ENCODE measurements around the gene GJA10.
A peak's percentile ranks its signal among the peaks of the same experiment; 100 is the strongest.
"Not testable (repeated sequence)": the region's sequence is repeated elsewhere in the genome, so short reads cannot be mapped to it uniquely, and the experiment has no call there.

The GJA10 gene

GRCh38 chr6:89887452-89888137 is 6.7 kb upstream of the GJA10 start:
- Histone ChIP-seq H3K4me3 (ENCODE audit: low read depth, low read length) (no peak overlapping the region), H3K27me3 (ENCODE audit: control insufficient read depth, insufficient read depth, low read length) (0 out of 2 replicates have a peak, but pooled peaks cover 3% of the 10 kb centered on the region), H3K27ac (ENCODE audit: low read depth, low read length) (no peak overlapping the region), H3K9ac (ENCODE audit: low read length) (no peak overlapping the region), H3K4me1 (ENCODE audit: control insufficient read depth, insufficient read depth, low read length) (peaks cover 11% of the 10 kb centered on the region), H3K9me3 (ENCODE audit: control insufficient read depth, insufficient read depth, low read depth, low read length) (no peaks in the 10 kb centered on the region), H3K36me3 (ENCODE audit: control insufficient read depth, insufficient read depth, low read length) (no peaks in the 10 kb centered on the region)

DNA sequence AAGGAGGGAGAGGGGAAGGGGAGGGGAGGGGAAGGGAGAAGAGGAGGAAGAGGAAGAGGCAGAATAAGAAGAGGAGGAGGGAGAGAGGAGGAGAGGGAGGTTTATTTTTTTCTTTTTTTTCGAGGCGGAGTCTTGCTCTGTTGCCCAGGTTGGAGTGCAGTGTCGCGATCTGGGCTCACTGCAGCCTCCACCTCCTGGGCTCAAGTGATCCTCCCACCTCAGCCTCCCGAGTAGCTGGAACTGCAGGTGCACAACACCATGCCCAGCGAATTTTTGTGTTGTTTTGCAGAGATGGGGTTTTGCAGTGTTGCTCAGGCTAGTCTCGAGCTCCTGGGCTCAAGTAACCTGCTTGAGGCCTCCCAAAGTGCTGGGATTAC is 6.1 kb upstream of the GJA10 start:
- Histone ChIP-seq H3K36me3 (ENCODE audit: control insufficient read depth, insufficient read depth, low read length) (no peaks in the 10 kb centered on the region), H3K4me1 (ENCODE audit: control insufficient read depth, insufficient read depth, low read length) (peaks cover 11% of the 10 kb centered on the region), H3K9ac (ENCODE audit: low read length) (no peak overlapping the region), H3K4me3 (ENCODE audit: low read depth, low read length) (no peak overlapping the region), H3K9me3 (ENCODE audit: control insufficient read depth, insufficient read depth, low read depth, low read length) (no peaks in the 10 kb centered on the region), H3K27ac (ENCODE audit: low read depth, low read length) (no peak overlapping the region), H3K27me3 (ENCODE audit: control insufficient read depth, insufficient read depth, low read length) (0 out of 2 replicates have a peak, but pooled peaks cover 3% of the 10 kb centered on the region)

- H3K9ac ChIP-seq (ENCODE audit: low read length): no peak overlapping the region
- H3K9me3 ChIP-seq (ENCODE audit: control insufficient read depth, insufficient read depth, low read depth, low read length): no peaks in the 10 kb centered on the region
- H3K27me3 ChIP-seq (ENCODE audit: control insufficient read depth, insufficient read depth, low read length): 0 out of 2 replicates have a peak, but pooled peaks cover 7% of the 10 kb centered on the region
- peaks cover 11% of the 10 kb centered on the region for H3K4me1 ChIP-seq (ENCODE audit: control insufficient read depth, insufficient read depth, low read length)
- H3K27ac ChIP-seq (ENCODE audit: low read depth, low read length): no peak overlapping the region
- no peak overlapping the region for H3K4me3 ChIP-seq (ENCODE audit: low read depth, low read length)
- no peaks in the 10 kb centered on the region for H3K36me3 ChIP-seq (ENCODE audit: control insufficient read depth, insufficient read depth, low read length)
Observed at GRCh38 chr6:89888871-89889270, 5.4 kb upstream of the GJA10 start.

- peak overlapping the region; percentile 45 for H3K4me3 ChIP-seq (ENCODE audit: low read depth, low read length)
- H3K27ac ChIP-seq (ENCODE audit: low read depth, low read length); H3K9me3 ChIP-seq (ENCODE audit: control insufficient read depth, insufficient read depth, low read depth, low read length); H3K9ac ChIP-seq (ENCODE audit: low read length); H3K36me3 ChIP-seq (ENCODE audit: control insufficient read depth, insufficient read depth, low read length): not testable (repeated sequence)
- peaks cover 11% of the 10 kb centered on the region for H3K4me1 ChIP-seq (ENCODE audit: control insufficient read depth, insufficient read depth, low read length)
- peaks cover 11% of the 10 kb centered on the region; the same call in 1 of the 2 replicates for H3K27me3 ChIP-seq (ENCODE audit: control insufficient read depth, insufficient read depth, low read length)
Observed at GRCh38 chr6:89890845-89891528, 3.3 kb upstream of the GJA10 start.

GRCh38 chr6:89892577-89892976 is 1.7 kb upstream of the GJA10 start:
- not testable (repeated sequence) for H3K4me3 ChIP-seq (ENCODE audit: low read depth, low read length); H3K27ac ChIP-seq (ENCODE audit: low read depth, low read length); H3K36me3 ChIP-seq (ENCODE audit: control insufficient read depth, insufficient read depth, low read length); H3K9ac ChIP-seq (ENCODE audit: low read length); H3K9me3 ChIP-seq (ENCODE audit: control insufficient read depth, insufficient read depth, low read depth, low read length)
- Histone ChIP-seq H3K4me1 (ENCODE audit: control insufficient read depth, insufficient read depth, low read length) (peaks cover 16% of the 10 kb centered on the region), H3K27me3 (ENCODE audit: control insufficient read depth, insufficient read depth, low read length) (peaks cover 11% of the 10 kb centered on the region; the same call in 1 of the 2 replicates)

DNA sequence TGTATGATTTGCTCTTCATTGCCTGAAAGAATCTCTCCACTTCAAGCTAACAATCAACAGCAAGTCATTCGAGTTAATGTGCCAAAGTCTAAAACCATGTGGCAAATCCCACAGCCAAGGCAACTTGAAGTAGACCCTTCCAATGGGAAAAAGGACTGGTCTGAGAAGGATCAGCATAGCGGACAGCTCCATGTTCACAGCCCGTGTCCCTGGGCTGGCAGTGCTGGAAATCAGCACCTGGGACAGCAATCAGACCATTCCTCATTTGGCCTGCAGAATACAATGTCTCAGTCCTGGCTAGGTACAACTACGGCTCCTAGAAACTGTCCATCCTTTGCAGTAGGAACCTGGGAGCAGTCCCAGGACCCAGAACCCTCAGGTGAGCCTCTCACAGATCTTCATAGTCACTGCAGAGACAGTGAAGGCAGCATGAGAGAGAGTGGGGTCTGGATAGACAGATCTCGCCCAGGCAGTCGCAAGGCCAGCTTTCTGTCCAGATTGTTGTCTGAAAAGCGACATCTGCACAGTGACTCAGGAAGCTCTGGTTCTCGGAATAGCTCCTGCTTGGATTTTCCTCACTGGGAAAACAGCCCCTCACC is 1.1 kb downstream of the GJA10 start:
- H3K27ac ChIP-seq (ENCODE audit: low read depth, low read length): no peak overlapping the region
- peaks cover 11% of the 10 kb centered on the region; the same call in 1 of the 2 replicates for H3K27me3 ChIP-seq (ENCODE audit: control insufficient read depth, insufficient read depth, low read length)
- H3K9ac ChIP-seq (ENCODE audit: low read length): no peak overlapping the region
- peaks cover 14% of the 10 kb centered on the region for H3K4me1 ChIP-seq (ENCODE audit: control insufficient read depth, insufficient read depth, low read length)
- H3K36me3 ChIP-seq (ENCODE audit: control insufficient read depth, insufficient read depth, low read length): no peaks in the 10 kb centered on the region
- no peak overlapping the region for H3K4me3 ChIP-seq (ENCODE audit: low read depth, low read length)
- H3K9me3 ChIP-seq (ENCODE audit: control insufficient read depth, insufficient read depth, low read depth, low read length): no peaks in the 10 kb centered on the region

DNA sequence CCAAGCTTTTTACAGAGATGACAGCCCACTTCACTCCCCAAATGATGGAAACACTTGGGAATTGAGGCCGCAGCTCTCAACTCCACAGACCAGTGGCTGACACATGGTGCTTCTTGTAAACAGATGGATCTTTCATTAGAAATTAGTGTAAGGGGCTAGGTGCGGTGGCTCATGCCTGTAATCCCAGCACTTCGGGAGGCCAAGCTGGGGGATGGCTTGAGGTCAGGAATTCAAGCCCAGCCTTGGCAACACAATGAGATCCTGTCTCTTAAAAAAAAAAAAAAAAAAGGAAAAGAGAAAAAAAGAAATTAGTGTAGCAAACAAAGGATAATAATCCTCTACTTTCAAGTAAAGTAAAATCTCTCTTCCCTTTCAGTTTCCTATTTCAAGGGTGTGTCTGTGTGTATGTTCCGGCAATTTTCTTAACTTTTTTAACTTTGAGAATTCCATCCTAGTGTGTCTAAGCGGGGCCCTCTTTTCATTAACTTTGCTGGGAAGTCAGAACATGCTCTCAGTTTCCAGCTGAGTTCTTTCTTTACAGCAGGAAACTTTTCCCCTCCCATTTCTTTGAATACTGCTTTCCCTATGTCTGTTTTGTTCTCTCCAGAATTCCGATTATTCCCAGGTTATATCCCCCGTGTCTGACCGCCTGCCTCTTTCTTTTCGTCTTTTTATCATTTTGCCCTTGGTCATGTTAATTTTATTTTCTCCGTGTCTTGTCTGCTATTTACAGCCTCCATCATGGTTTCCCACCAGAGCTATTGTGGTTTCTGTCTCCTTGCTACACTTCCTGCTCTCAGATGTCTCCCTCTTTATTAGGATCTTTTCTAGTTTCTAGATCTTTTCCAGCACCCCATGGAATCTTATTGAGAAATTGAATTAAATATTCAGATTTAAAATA is 16.0 kb downstream of the GJA10 start:
- not testable (repeated sequence) for H3K4me3 ChIP-seq (ENCODE audit: low read depth, low read length); H3K27me3 ChIP-seq (ENCODE audit: control insufficient read depth, insufficient read depth, low read length); H3K27ac ChIP-seq (ENCODE audit: low read depth, low read length); H3K36me3 ChIP-seq (ENCODE audit: control insufficient read depth, insufficient read depth, low read length); H3K9ac ChIP-seq (ENCODE audit: low read length); H3K9me3 ChIP-seq (ENCODE audit: control insufficient read depth, insufficient read depth, low read depth, low read length); H3K4me1 ChIP-seq (ENCODE audit: control insufficient read depth, insufficient read depth, low read length)

DNA sequence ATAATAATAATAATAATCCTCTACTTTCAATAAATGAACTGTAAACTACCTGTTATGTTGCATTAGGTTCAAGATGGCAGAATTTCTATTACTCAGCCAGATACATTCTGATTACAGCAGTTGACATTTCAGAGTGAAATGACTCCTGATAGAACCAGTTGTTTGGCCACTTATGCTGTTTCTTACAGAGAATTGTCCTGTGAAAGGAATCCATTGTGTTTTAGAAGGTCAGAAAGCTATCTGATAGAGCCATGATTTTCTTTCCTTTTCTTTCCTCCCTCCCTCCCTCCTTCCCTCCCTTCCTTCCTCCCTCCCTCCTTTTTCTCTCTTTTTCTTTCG is 16.6 kb downstream of the GJA10 start:
- H3K36me3 ChIP-seq (ENCODE audit: control insufficient read depth, insufficient read depth, low read length): no peaks in the 10 kb centered on the region
- H3K4me1 ChIP-seq (ENCODE audit: control insufficient read depth, insufficient read depth, low read length): 0 out of 2 replicates have a peak, but pooled peaks cover 4% of the 10 kb centered on the region
- H3K9me3 ChIP-seq (ENCODE audit: control insufficient read depth, insufficient read depth, low read depth, low read length): peaks cover under 1% of the 10 kb centered on the region; the same call in 1 of the 2 replicates
- H3K4me3 ChIP-seq (ENCODE audit: low read depth, low read length): no peak overlapping the region
- H3K27ac ChIP-seq (ENCODE audit: low read depth, low read length): no peak overlapping the region
- no peak overlapping the region for H3K9ac ChIP-seq (ENCODE audit: low read length)
- no peaks in the 10 kb centered on the region for H3K27me3 ChIP-seq (ENCODE audit: control insufficient read depth, insufficient read depth, low read length)

DNA sequence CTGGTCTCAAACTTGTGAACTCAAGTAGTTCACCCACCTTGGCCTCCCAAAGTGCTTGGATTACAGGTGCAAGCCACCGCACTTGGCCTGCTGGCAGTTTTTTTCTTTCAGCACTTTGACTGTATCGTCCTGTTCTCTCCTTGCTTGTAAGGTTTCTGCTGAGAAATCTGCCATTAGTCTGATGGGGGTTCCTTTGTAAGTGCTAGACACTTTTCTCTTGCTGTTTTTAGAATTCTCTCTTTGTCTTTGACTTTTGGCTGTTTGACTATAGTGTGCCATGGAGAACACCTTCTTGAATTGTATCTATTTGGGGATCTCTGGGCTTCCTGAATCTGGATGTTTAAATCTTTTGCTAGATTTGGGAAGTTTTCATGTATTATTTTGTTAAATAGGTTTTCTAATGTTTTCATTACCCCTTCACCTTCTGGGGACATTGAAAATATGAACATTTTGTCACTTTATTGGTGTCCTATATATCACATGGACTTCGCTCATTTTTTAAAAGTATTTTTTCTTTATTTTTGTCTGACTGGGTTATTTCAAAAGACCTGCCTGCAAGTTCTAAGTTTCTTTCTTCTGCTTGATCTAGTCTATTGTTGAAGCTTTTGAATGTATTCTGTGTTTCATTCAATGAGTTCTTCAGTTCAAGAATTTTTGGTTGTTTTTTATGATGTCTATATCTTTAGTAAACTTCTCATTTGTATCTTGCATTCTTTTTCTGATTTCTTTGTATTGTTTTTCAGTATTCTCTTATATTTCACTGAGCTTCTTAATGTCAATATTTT is 22.1 kb downstream of the GJA10 start:
- no peak overlapping the region for H3K4me3 ChIP-seq (ENCODE audit: low read depth, low read length)
- no peaks in the 10 kb centered on the region for H3K36me3 ChIP-seq (ENCODE audit: control insufficient read depth, insufficient read depth, low read length)
- H3K27me3 ChIP-seq (ENCODE audit: control insufficient read depth, insufficient read depth, low read length): no peaks in the 10 kb centered on the region
- H3K27ac ChIP-seq (ENCODE audit: low read depth, low read length): no peak overlapping the region
- peaks cover 11% of the 10 kb centered on the region for H3K4me1 ChIP-seq (ENCODE audit: control insufficient read depth, insufficient read depth, low read length)
- peaks cover 7% of the 10 kb centered on the region; the same call in 1 of the 2 replicates for H3K9me3 ChIP-seq (ENCODE audit: control insufficient read depth, insufficient read depth, low read depth, low read length)
- no peak overlapping the region for H3K9ac ChIP-seq (ENCODE audit: low read length)

DNA sequence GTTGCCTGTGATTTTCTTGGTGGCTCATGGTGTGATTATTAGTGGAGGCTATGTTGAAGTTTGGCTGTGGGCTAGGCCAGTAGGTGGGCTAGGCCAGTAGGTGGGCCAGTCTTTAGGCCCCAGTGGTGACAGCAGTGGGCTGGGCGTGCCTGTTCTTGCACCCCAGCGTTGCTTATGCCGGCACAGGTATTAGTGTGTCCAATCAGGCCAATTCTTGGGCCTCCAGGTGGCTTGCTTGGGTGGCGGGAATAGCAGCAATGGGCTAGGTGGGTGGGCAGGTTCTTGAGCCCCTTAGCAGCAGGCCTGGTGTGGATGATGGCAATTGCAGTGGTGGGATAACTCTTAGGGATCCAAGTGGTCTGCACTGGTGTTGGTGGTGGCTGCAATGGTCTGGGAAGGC is 22.9 kb downstream of the GJA10 start:
- Histone ChIP-seq H3K27ac (ENCODE audit: low read depth, low read length) (no peak overlapping the region), H3K4me3 (ENCODE audit: low read depth, low read length) (no peak overlapping the region), H3K9me3 (ENCODE audit: control insufficient read depth, insufficient read depth, low read depth, low read length) (peaks cover 7% of the 10 kb centered on the region; the same call in 1 of the 2 replicates), H3K36me3 (ENCODE audit: control insufficient read depth, insufficient read depth, low read length) (no peaks in the 10 kb centered on the region), H3K27me3 (ENCODE audit: control insufficient read depth, insufficient read depth, low read length) (no peaks in the 10 kb centered on the region), H3K4me1 (ENCODE audit: control insufficient read depth, insufficient read depth, low read length) (peaks cover 11% of the 10 kb centered on the region), H3K9ac (ENCODE audit: low read length) (no peak overlapping the region)

Data from HUES6 (cell line).